Measurements from ENCODE around the gene DST. TPM values are rescaled to one million over a fixed set of nuclear protein-coding genes. Genes with fewer than 3 reads are reported as not detected.

Gene DST
- total RNA-seq, 4 donors from 2014 or later, result 410 to 588 (median 521) TPM

- intact Hi-C loops (cut with DNase I), result no loop called here
- DNase-seq (ENCODE audit: extremely low spot score), result no peak
- Histone ChIP-seq H3K4me3 (no peak overlapping the region), H3K9me3 (no peaks in the 10 kb centered on the region), H3K4me1 (peaks cover 21 to 58% (median 47%) of the 10 kb centered on the region in 4 donors), H3K36me3 (no peaks in the 10 kb centered on the region), H3K27me3 (no peaks in the 10 kb centered on the region), H3K27ac (replicated peaks in 1 of 4) (no peak overlapping the region)
- TF ChIP-seq EP300 (IDR thresholded peaks at IDR 0.05) (no peak), CTCF (IDR thresholded peaks at IDR 0.05) (no peak), POLR2A (IDR thresholded peaks at IDR 0.05; ENCODE audit: low read depth) (no peak), POLR2AphosphoS5 (IDR thresholded peaks at IDR 0.05) (no peak)
- 89% methylated on average over 3 of the region's 3 CpGs for WGBS
Measured at GRCh38 chr6:56660381-56660730, 17.7 kb upstream of the DST start.

GRCh38 chr6:56659721-56660380 is 17.2 kb upstream of the DST start:
- Histone ChIP-seq H3K4me1 (peaks cover 22 to 58% (median 53%) of the 10 kb centered on the region in 4 donors), H3K27me3 (no peaks in the 10 kb centered on the region), H3K36me3 (no peaks in the 10 kb centered on the region), H3K9me3 (no peaks in the 10 kb centered on the region), H3K27ac (replicated peaks in 1 of 4) (no peak overlapping the region), H3K4me3 (no peak overlapping the region)
- WGBS, result 78% methylated on average over 2 of the region's 2 CpGs
- no peak for DNase-seq (ENCODE audit: extremely low spot score)
- TF ChIP-seq EP300 (IDR thresholded peaks at IDR 0.05), result no peak
- intact Hi-C loops (cut with DNase I), result no loop called here

- TF ChIP-seq EP300 (IDR thresholded peaks at IDR 0.05) (no peak), POLR2AphosphoS5 (IDR thresholded peaks at IDR 0.05) (no peak), CTCF (IDR thresholded peaks at IDR 0.05) (no peak), POLR2A (IDR thresholded peaks at IDR 0.05; ENCODE audit: low read depth) (no peak)
- 99% methylated on average over 5 of the region's 5 CpGs for WGBS
- intact Hi-C loops (cut with DNase I), result no loop called here
- Histone ChIP-seq H3K36me3 (no peaks in the 10 kb centered on the region), H3K4me1 (peaks cover 23 to 55% (median 50%) of the 10 kb centered on the region in 4 donors), H3K4me3 (no peak overlapping the region), H3K9me3 (no peaks in the 10 kb centered on the region), H3K27ac (replicated peaks in 1 of 4) (no peak overlapping the region), H3K27me3 (no peaks in the 10 kb centered on the region)
- no peak for DNase-seq (ENCODE audit: extremely low spot score)
Measured at GRCh38 chr6:56658326-56658725, 15.6 kb upstream of the DST start.

GRCh38 chr6:56657354-56657753 is 14.7 kb upstream of the DST start:
- Histone ChIP-seq H3K27ac (replicated peaks in 1 of 4) (no peak overlapping the region), H3K4me1 (peaks cover 26 to 63% (median 58%) of the 10 kb centered on the region in 4 donors), H3K4me3 (no peak overlapping the region), H3K27me3 (no peaks in the 10 kb centered on the region), H3K36me3 (no peaks in the 10 kb centered on the region), H3K9me3 (no peaks in the 10 kb centered on the region)
- 81% methylated on average over 3 of the region's 3 CpGs for WGBS
- intact Hi-C loops (cut with DNase I), result no loop called here
- no peak for TF ChIP-seq CTCF (IDR thresholded peaks at IDR 0.05)
- no peak for TF ChIP-seq POLR2A (IDR thresholded peaks at IDR 0.05; ENCODE audit: low read depth)
- no peak for TF ChIP-seq EP300 (IDR thresholded peaks at IDR 0.05)
- DNase-seq (ENCODE audit: extremely low spot score), result no peak

- Histone ChIP-seq H3K4me1 (peaks cover 26 to 70% (median 59%) of the 10 kb centered on the region in 4 donors), H3K36me3 (no peaks in the 10 kb centered on the region)
- intact Hi-C loops (cut with DNase I), result no loop called here
Measured at GRCh38 chr6:56656466-56656865, 13.8 kb upstream of the DST start.

More at GRCh38 chr6:56656466-56656865, 13.8 kb upstream of the DST start:
- TF ChIP-seq POLR2AphosphoS5 (IDR thresholded peaks at IDR 0.05), result no peak
- no peak for TF ChIP-seq POLR2A (IDR thresholded peaks at IDR 0.05; ENCODE audit: low read depth)
- TF ChIP-seq EP300 (IDR thresholded peaks at IDR 0.05), result no peak
- TF ChIP-seq CTCF (IDR thresholded peaks at IDR 0.05), result no peak
- Histone ChIP-seq H3K27me3 (no peaks in the 10 kb centered on the region), H3K4me3 (no peak overlapping the region), H3K27ac (replicated peaks in 1 of 4) (no peak overlapping the region), H3K9me3 (no peaks in the 10 kb centered on the region)
- no peak for DNase-seq (ENCODE audit: extremely low spot score)

Data from esophagus muscularis mucosa (tissue), 4 donors.